Measurements from ENCODE around the gene SLC7A1.
A peak's percentile ranks its signal among the peaks of the same experiment; 100 is the strongest.

Gene SLC7A1

DNA sequence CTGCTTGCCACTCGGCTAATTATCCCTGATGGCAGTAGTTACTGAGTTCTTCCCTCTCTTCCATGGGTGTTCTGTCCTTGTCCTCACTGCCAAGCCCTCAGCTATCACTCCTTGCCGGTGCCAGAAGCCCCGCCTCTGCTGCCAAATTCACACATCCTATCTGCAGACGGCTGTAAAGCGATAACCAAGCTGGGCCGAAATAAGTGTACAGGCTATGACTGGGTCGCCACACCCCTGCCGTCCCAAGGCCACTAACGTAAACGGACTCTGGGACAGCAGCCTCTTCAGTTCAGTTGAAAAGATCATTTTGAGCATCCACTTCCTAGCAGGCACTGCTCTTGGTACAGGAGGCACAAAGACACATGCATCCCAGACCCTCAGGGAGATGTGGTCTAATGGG lies 13.3 kb downstream of the SLC7A1 start:
- DNase-seq = no peak

DNA sequence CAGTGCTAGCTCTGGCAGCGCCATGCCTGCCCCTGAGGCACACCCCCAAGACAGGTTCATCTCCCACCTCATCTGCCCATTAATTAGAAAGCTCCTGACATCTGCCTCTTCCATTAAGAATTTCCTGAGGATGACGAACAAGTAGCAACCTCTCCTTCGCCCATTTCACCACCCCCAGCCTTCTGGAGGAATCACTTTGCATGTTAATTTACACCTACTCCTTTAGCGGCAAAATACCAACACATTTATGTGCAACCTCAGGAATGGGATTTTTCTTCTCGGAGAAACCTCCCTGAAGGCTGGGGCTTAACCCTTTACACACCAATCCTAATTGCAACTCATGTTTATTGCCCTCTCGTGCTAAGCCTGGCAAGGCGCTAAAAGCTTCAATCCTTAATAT lies 13.8 kb downstream of the SLC7A1 start:
- DNase-seq = peak; percentile 10

DNA sequence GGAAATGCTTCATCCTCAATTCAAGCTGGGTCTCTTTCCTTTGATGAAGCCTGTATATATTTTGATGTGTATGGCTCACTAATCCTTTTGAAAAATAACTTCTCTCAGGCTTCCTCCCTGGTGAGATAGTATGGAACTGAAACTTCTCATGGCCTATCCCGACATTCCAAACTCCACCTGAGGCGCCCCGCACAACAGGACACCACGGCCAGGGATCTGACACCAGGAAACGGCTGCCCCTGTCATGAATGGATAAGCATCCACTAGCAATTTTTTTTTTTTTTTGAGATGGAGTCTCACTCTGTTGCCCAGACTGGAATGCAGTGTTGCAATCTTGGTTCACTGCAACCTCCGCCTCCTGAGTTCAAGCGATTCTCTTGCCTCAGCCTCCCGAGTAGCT lies 16.4 kb downstream of the SLC7A1 start:
- no peak for DNase-seq

DNA sequence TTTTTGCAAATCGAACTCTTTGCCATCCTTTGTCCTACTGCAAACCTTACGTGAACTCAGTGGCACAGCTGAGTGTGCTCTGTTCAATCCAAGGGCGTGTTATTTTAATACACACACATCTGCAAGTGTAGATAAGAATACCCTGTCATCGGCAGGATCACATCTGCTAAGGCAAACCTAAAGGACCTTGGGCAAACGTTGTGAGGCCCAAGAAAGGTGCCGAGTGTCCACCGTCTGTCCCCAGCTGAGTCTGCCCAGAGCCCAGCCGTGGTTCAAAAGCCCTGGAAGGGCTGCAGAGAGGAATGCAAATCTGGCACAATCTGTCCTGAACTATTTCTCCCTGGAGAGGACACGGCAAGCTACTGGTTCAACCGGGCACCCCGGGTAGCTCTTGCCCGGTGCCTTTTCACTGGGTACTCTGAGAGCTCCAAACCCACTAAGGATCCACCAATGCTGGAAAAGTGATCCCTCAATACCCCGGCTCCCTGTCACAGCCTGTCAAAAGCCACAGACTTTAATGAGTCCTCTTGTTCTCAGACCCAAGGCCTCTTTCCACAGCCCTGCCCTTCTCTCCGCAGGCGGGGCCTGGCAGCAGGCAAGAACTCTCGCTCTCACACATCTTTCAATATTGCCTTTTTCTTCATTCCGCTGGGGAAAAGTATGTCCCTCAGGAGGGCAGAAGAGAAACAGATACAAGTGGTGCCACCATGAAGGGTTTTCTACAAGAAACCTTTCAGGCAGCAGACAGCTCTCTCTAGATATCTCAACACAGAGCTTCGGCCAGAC lies 17.0 kb downstream of the SLC7A1 start:
- no peak for DNase-seq

DNA sequence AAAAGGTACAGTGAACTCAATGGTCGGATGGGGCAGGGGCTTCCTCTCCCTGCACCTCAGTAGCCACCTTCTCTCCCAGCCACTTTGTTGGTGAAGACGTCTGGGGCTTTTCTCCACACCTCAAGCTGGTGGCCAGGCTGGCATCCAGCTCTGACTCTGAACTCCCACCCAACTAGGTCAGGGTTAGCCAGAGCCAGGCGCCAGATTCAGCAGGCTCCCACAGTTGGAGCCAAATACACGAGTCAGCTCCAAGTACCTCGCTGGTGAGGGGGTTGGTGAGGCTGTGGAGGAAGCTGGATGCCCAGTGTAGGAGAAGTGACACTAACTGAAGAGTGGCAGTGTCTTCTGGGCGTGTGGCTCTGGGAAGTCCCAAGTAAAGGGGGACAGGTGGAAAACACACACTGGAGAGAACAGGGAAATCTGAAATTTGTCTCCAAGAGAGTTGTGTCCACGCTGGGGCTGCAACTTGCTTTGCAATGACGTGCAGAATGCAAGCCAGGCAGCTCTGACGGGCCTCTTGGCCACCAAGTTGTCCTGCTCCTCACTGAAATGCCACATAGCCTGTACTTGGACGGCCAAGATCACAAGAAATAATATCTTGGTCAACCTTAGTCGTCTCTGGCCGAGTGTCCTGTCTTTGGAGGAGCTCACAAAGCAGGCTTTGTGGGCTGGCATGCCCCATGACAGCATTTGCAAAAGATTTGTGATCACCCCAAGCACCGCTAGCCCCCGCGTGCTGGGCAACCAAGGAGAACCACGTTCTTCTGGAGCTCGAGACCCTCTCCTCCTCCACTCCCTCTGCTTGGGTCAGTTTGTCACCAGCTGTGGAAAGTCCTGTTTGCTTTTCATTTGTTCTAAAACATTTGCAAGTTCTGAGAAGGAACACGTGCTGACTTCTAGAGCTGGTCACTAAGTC lies 18.1 kb downstream of the SLC7A1 start:
- DNase-seq = no peak

DNA sequence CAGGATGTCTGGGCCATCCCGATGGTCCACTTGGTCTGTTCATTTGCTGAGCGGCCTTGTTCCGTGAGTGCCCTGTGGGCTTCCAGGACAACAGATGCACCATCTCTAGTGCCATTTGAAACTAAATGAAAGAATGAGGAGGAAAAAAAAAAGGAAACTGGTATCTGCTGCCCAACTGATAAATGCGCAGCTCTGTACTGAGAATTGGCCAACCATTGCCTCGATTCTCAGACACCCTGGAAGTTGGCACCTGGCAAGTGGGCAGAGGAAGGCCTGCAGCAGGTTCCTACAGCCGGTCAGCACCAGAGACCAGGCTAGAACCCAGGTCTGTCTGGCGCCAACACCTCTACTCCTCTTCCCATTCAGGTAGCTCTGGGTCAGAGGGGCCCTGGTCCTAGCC lies 18.9 kb downstream of the SLC7A1 start:
- no peak for DNase-seq

DNA sequence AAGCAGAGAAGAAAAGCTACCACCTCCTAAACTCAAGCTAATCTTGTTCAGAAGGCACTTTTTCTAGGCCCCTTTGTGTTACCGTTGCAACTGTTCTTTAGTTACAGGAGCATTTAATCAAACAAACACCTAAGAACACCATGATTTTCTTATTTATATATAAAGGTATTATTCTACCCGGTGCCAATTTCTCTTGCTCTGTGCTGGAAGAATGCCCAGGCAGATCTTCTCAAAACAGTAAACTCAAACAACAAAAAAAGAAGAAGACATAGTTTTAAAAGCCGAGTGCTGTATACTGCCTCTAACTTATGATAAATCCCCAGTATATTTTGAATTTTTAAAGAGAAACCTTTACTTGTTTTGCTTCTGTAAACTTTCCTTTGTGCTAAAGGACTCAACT lies 20.4 kb downstream of the SLC7A1 start:
- DNase-seq = no peak

DNA sequence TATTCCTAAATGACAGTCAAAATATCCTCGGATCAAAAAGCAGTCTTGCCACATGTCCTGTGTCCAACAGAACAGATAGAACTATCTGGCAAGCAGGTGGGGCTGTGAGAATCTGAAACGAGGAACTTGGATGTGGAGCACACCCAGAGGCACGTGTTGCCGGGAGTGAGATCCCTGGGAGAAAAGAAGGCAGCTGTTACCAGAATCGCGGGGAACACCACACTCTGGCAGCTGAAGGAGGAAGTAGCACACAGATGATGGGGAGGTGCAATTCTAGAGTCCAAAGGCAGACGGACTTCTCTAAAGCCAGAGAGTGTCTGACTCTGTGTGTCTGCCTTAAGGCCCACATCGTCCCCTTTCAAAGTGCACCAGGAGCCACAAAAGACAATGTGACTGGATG lies 22.3 kb downstream of the SLC7A1 start:
- DNase-seq = no peak

DNA sequence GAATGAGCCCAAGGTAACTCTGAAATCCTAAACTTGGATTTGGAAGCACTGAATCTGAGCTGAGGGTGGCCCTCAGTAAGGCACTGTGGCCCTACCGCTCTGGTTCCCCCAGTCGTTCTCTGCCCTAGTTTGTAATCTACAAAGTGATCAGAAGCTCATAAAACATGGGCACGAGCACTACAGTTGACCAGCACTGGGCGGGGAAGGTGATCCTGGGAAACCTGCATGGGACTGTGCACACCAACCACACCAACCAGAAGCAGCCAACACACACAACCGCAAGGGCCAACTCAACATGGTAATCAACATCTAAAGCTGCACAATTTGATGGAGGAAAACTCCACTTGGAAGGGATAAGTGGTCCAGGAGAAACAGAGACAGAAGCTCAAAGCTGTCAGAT lies 22.9 kb downstream of the SLC7A1 start:
- no peak for DNase-seq

DNA sequence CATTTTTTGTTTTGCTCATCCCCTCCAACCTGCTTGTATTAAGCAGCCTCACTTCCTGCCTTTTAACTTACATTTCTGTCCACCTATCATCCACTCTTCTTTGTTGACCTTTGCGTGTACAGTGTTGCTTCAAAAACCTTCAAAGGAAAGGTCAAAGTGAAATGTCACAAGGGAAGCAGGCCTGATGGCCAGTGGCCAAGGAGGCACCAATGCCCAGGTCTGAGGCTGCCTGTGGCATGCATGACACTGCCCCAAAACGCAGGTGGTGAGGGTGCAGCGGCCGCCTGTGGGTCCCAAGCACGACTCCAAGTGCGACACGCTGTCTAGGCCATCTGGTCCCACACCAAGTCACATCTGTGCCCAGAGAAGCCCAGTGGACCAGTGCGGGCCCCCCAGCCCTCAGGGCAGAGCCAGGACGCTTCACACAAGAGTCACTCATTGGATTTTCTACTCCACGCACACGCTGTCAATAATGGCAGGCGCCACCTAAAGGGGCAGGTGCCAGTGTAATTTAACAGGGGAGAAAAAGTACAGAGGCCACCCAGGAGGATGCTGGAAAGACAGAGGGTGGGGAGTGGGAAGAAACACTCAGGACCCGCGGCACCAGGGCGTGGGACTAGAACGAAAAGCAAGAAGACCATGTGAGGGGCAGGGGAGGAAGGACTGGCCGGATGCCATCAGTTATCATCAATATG lies 23.5 kb downstream of the SLC7A1 start:
- no peak for DNase-seq

DNA sequence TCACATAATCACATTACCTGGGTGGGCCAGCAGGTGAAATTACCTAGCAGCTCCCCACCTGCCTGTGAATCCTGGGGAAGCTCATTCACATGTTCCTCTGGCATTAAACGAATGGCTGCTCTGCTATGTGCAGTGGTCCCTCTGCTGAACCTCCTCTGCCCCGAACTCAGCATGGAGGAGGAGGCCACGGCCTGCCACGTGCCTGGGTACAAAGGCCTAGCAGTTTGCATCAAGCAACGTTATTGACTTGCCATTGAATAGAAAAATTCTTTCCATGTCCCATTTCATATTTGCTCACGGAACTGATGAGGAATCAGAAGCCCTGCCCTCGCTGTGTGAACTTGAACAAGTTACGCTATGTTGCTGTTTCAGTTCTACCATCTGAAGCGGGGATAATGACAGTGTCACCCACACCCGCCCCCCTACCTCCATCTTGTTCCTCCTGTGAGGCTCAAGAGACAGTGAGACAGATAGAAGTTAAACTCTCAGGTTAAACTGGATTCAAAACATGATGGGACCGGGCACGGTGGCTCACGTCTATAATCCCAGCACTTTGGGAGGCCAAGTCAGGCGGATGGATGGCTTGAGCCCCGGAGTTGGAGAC lies 25.3 kb downstream of the SLC7A1 start:
- no peak for DNase-seq

DNA sequence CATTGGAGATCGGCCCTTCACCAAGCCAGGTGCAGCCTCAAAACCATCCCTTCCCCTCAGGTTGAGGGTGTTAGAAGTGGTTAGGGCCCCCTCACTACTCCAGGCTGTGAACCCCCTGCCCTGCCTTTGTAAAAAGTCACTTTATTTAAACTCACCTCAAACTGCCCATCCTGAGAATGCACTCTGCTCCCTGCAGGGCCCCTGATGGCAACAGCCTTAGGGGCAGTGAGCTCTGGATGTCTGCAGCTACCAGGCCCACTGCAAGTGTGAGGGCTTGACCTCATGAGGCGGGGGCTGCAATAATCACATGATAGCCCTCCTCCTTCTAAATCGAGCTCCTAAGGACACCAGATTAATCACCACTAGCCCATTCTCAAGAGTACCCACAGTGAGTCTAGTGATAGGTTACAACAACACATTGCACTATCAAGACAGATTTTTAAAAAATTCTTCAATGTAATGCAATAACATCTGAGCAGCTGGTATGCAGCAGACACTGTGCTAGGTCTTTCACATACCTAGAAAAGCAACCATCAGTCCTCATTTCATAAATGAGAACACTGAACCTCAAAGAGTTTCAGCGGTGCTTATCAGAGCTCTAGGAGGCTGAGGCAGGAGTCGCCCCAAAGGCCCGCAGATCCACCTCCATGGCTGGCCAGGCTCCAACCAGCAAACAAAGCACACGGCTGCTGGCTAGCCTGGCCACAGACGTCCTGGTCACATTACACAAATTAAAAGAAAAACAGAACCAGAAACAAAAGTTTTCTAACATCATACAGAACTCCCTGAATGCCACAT lies 26.0 kb downstream of the SLC7A1 start:
- no peak for DNase-seq

DNA sequence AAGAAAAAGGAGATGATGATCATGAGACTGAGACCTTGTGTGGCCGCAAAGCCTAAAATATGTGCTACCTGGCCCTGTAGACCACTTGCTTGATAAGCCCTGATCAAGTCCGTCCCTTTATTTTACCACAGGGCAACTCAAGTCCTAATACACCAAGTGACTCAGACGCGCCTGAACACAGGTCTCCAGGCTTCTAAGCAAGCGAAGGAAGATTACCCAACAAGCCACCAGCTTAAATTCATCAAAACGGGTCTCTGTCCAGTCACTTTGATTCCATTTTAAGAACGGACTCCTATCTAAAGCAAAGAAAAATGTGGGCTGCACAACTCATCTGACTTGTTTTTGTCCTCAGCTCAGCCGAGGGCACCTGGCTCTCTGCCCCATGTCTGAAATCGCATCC lies 26.8 kb downstream of the SLC7A1 start:
- DNase-seq = no peak

DNA sequence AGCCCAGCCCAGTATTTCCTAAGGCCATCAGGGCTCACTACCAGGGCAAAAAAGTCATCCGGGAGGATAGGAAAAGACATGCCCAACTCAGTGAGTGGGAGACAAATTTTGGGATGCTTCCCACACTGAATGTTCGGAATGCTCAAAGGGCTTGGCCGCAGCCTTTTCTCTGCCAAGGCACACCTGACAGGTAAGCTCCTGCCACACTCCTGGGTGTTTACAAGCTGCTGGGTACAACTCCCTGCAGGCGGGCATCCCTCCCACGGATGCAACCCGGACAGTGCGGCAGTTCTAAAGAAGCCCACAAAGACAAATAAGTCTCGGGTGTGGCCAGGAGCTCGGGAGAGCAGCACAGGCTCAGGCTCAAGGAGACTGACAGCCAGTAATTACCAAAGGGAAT lies 28.1 kb downstream of the SLC7A1 start:
- DNase-seq = no peak

DNA sequence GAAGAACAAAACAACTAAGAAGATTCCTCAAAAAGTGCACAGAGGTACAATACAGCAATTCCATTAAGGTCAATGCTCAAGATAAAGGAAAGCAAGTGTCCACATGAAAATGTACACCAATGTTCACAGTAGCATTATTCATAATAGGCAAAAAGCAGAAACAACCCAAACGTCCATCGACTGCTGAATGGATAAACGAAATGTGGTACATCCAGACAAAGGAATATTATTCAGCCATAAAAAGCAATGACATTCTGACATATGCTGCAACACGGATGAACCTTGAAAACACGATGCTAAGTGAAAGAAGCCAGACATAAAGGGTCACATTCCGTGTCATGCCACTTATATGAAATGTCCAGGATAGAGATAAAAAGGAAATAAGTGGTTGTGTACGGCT lies 29.3 kb downstream of the SLC7A1 start:
- no peak for DNase-seq

DNA sequence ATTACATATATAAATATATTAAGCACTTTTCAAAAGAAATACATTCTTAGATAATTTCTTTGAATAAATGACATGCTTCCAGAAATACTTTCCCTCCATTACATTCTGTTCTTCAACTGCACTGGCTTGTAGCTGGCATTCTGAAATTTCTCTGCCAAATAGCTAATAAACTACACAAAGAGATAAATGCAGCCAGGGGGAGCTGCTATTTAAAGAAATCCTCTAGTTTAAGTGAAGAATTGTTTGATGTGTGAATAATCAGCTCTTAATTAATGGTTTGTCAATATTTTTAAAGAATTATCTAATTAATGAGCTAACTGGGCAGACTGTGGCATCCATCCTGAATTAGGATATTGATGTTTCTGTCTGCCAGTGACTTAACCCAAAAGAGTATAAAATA lies 30.7 kb downstream of the SLC7A1 start:
- DNase-seq = no peak

DNA sequence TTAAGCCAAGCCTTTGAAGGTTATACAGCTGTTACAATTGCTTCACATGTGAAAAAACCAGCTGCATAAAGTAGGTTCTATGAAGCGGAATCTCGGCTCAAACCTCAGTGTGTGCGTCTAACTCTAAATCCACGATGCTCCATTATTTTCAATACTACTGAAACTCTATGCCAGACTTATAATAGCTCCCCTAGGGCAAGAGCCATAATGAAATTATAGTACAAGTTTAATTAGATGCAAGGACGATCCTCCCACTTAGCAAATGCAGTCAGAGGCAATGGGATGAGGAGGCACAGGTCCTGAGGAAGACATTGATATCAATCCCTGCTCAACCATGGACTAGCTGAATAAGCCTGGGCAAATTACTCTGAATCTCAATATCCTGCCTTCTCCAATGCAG lies 31.1 kb downstream of the SLC7A1 start:
- no peak for DNase-seq

DNA sequence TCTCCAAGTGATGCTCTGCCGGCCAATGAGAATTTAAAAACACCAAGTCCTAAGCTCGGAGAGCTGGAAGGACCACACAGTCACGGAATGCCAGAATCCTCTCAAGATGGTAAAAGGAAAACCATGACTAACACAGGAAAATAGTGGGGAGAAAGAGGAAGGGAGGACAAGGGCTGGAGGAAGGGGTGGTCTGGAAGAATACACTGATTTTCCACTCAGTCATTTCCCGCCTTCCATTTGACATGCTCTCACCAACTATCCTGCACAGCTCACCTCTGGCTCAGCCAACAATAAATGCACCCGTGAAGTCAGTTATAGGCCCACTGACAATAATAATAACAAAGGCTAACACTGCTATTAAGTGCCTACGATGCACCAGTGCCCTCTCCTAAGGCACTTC lies 31.5 kb downstream of the SLC7A1 start:
- no peak for DNase-seq

DNA sequence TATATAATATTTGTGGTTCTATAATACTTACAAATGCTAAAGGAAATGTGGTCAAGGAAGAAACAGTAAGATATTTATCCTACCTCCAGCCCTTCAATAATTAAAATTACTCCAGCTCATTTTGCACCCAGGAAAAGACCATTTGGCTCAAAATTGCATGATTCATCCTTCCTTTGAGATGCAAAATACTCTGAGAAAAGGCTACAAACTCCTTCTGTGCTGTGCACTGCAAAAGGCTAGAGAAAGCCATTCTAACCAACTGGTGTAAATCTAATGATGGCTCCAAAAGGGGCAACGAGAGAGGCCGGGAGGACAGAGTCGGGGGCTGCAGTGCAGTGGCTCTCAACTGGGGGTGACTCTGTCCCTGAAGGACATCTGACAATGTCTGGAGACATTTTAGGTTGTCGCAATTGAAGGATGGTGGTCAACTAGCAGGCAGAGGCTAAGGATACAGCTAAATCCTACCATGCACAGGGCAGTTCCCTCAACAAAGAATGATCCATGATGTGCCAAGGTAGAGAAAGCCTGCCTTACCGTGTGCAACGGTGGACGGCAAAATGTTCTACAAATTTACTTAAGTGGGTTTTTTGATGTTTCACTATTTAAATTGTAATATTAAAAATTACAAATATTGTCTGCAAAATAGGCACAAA lies 32.6 kb downstream of the SLC7A1 start:
- DNase-seq = no peak

DNA sequence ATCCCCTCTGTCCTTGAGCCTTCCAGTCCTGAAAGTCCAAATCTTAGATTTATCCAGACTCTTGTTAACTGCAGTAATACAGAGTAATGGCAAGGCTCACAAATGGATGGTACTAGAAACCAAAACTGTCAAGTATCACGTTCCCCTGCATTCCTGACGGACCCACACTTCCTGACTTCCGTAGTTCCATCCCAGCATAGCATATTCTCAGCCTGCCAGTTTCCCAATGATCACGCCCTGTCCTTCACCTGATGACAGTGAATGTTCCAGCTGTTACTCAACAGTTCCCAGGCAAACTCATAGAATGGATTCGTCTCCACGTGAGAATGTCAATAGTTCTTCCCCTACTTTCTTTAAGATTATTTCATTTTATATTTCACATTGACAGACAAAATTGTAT lies 33.6 kb downstream of the SLC7A1 start:
- DNase-seq = no peak

DNA sequence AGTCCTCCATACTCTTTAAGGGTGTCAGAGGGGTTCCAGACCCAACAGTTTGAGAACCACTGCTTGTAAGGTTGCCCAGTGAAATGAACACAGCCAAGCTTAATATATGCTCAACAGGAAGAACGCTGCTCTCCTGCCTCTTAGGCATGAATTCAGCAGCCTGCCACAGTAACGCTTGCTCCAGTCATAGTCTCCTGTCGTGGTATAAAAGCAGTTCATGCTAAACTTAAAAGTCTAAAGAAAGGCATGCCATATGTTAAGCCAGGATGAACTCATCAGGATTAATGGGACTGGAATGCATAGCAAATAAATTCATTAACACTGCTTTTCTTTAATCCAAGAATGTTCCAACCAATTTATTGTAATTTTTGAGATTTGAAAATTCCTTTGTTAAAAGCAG lies 38.7 kb downstream of the SLC7A1 start:
- DNase-seq = no peak

DNA sequence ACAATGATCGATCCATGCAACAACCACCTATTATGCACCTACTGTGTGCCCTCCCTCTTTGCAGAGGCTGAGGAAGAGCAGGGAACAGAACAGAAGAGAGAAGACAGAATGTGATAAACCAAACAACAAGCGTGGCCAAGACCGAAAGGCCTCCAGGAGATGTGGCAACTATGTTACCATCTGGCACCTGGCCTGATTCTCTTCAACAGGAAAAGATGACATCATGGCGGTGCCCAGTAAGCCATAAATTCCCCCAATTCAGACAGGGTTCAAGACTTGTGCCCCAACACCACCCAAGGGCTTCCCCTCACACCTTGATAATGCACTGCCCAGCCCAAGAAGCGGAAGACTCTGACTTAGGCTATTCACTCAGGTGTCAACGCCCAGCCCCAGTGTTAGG lies 44.3 kb downstream of the SLC7A1 start:
- DNase-seq = no peak

Measured in kidney glomerular epithelial cell (primary cell).